ENCODE measurements around the gene CCBE1.
A peak's percentile ranks its signal among the peaks of the same experiment; 100 is the strongest.

CCBE1 gene

GRCh38 chr18:59488899-59489298 lies 208.3 kb downstream of the CCBE1 start:
- TF ChIP-seq TAF1 (IDR thresholded peaks at IDR 0.05; ENCODE audit: borderline replicate concordance, low read depth, low read length) (no peak), POLR2A (IDR thresholded peaks at IDR 0.05; ENCODE audit: low read depth, low read length) (no peak), POLR2AphosphoS5 (IDR thresholded peaks at IDR 0.05; ENCODE audit: low read depth, low read length) (no peak)
- peak; percentile 42 for FAIRE-seq
- no peak for DNase-seq (ENCODE audit: insufficient read length)

- FAIRE-seq, result no peak
- no peak for TF ChIP-seq POLR2AphosphoS5 (IDR thresholded peaks at IDR 0.05; ENCODE audit: low read depth, low read length)
- no peak for TF ChIP-seq POLR2A (IDR thresholded peaks at IDR 0.05; ENCODE audit: low read depth, low read length)
- TF ChIP-seq TAF1 (IDR thresholded peaks at IDR 0.05; ENCODE audit: borderline replicate concordance, low read depth, low read length), result no peak
- no peak for DNase-seq (ENCODE audit: insufficient read length)
Observed at GRCh38 chr18:59485382-59485781, 211.8 kb downstream of the CCBE1 start.

- no peak for DNase-seq (ENCODE audit: insufficient read length)
- FAIRE-seq, result no peak
Observed at GRCh38 chr18:59484561-59485328, 212.5 kb downstream of the CCBE1 start.

GRCh38 chr18:59484131-59484530 lies 213.1 kb downstream of the CCBE1 start:
- DNase-seq (ENCODE audit: insufficient read length) (no peak), FAIRE-seq (no peak)
- TF ChIP-seq POLR2AphosphoS5 (IDR thresholded peaks at IDR 0.05; ENCODE audit: low read depth, low read length) (no peak), TAF1 (IDR thresholded peaks at IDR 0.05; ENCODE audit: borderline replicate concordance, low read depth, low read length) (no peak), POLR2A (IDR thresholded peaks at IDR 0.05; ENCODE audit: low read depth, low read length) (no peak)

More at GRCh38 chr18:59484561-59485328, 212.5 kb downstream of the CCBE1 start:
- TF ChIP-seq POLR2AphosphoS5 (IDR thresholded peaks at IDR 0.05; ENCODE audit: low read depth, low read length) (no peak), TAF1 (IDR thresholded peaks at IDR 0.05; ENCODE audit: borderline replicate concordance, low read depth, low read length) (no peak), POLR2A (IDR thresholded peaks at IDR 0.05; ENCODE audit: low read depth, low read length) (no peak)

GRCh38 chr18:59481436-59481835 lies 215.8 kb downstream of the CCBE1 start:
- no peak for FAIRE-seq
- DNase-seq (ENCODE audit: insufficient read length), result no peak
- TF ChIP-seq TAF1 (IDR thresholded peaks at IDR 0.05; ENCODE audit: borderline replicate concordance, low read depth, low read length) (no peak), POLR2A (IDR thresholded peaks at IDR 0.05; ENCODE audit: low read depth, low read length) (no peak), POLR2AphosphoS5 (IDR thresholded peaks at IDR 0.05; ENCODE audit: low read depth, low read length) (no peak)

- DNase-seq (ENCODE audit: insufficient read length), result no peak
- FAIRE-seq, result no peak
- TF ChIP-seq TAF1 (IDR thresholded peaks at IDR 0.05; ENCODE audit: borderline replicate concordance, low read depth, low read length) (no peak), POLR2AphosphoS5 (IDR thresholded peaks at IDR 0.05; ENCODE audit: low read depth, low read length) (no peak), POLR2A (IDR thresholded peaks at IDR 0.05; ENCODE audit: low read depth, low read length) (no peak)
Observed at GRCh38 chr18:59479776-59480175, 217.4 kb downstream of the CCBE1 start.

GRCh38 chr18:59478591-59478990 lies 218.6 kb downstream of the CCBE1 start:
- no peak for FAIRE-seq
- TF ChIP-seq TAF1 (IDR thresholded peaks at IDR 0.05; ENCODE audit: borderline replicate concordance, low read depth, low read length) (no peak), POLR2A (IDR thresholded peaks at IDR 0.05; ENCODE audit: low read depth, low read length) (no peak), POLR2AphosphoS5 (IDR thresholded peaks at IDR 0.05; ENCODE audit: low read depth, low read length) (no peak)
- no peak for DNase-seq (ENCODE audit: insufficient read length)

GRCh38 chr18:59477849-59478248 lies 219.4 kb downstream of the CCBE1 start:
- TF ChIP-seq POLR2AphosphoS5 (IDR thresholded peaks at IDR 0.05; ENCODE audit: low read depth, low read length), result no peak
- TF ChIP-seq POLR2A (IDR thresholded peaks at IDR 0.05; ENCODE audit: low read depth, low read length), result no peak
- TF ChIP-seq TAF1 (IDR thresholded peaks at IDR 0.05; ENCODE audit: borderline replicate concordance, low read depth, low read length), result no peak
- FAIRE-seq, result no peak
- DNase-seq (ENCODE audit: insufficient read length), result no peak

GRCh38 chr18:59470561-59471121 lies 226.6 kb downstream of the CCBE1 start:
- no peak for FAIRE-seq

GRCh38 chr18:59469463-59470180 lies 227.6 kb downstream of the CCBE1 start:
- FAIRE-seq (no peak), DNase-seq (ENCODE audit: insufficient read length) (no peak)
- TF ChIP-seq POLR2AphosphoS5 (IDR thresholded peaks at IDR 0.05; ENCODE audit: low read depth, low read length), result no peak
- no peak for TF ChIP-seq POLR2A (IDR thresholded peaks at IDR 0.05; ENCODE audit: low read depth, low read length)
- TF ChIP-seq TAF1 (IDR thresholded peaks at IDR 0.05; ENCODE audit: borderline replicate concordance, low read depth, low read length), result no peak

More at GRCh38 chr18:59470561-59471121, 226.6 kb downstream of the CCBE1 start:
- DNase-seq (ENCODE audit: insufficient read length), result no peak
- TF ChIP-seq TAF1 (IDR thresholded peaks at IDR 0.05; ENCODE audit: borderline replicate concordance, low read depth, low read length) (no peak), POLR2A (IDR thresholded peaks at IDR 0.05; ENCODE audit: low read depth, low read length) (no peak), POLR2AphosphoS5 (IDR thresholded peaks at IDR 0.05; ENCODE audit: low read depth, low read length) (no peak)

GRCh38 chr18:59468821-59469220 lies 228.4 kb downstream of the CCBE1 start:
- FAIRE-seq (no peak), DNase-seq (ENCODE audit: insufficient read length) (no peak)
- TF ChIP-seq POLR2AphosphoS5 (IDR thresholded peaks at IDR 0.05; ENCODE audit: low read depth, low read length), result no peak
- TF ChIP-seq POLR2A (IDR thresholded peaks at IDR 0.05; ENCODE audit: low read depth, low read length), result no peak
- no peak for TF ChIP-seq TAF1 (IDR thresholded peaks at IDR 0.05; ENCODE audit: borderline replicate concordance, low read depth, low read length)

Data from GM12892 (cell line).